GM23338 (cell line): Measurements from ENCODE around the gene SLC41A3. TPM values are rescaled to one million over a fixed set of nuclear protein-coding genes. Genes with fewer than 3 reads are reported as not detected.

Experiments used
- ATAC-seq: fragments of 200-7000 bp; cut with Tn5 transposase; 3 replicates; pipeline ENCODE4 v1.9.1; 2020
- DNase-seq: peaks from one replicate; pipeline ENCODE4 v3.0.0-alpha.2; 2015; ENCODE audit warnings: low spot score
- H2AFZ ChIP-seq: fragments of 200-600 bp; sonication (generic); 2 replicates; pipeline ENCODE4 v1.8.0; 2016; ENCODE audit warnings: antibody characterized with exemption, mild to moderate bottlenecking, moderate library complexity
- H3F3A ChIP-seq: fragments of 200-600 bp; sonication (generic); replicated peaks from 2 replicates; pipeline ENCODE4 v1.8.0; 2017; ENCODE audit warnings: antibody characterized with exemption, mixed run types, low read depth
- H3K27ac ChIP-seq: fragments of 200-600 bp; sonication (generic); 2 replicates; pipeline ENCODE4 v1.6.1; 2016; ENCODE audit warnings: low read depth
- H3K27me3 ChIP-seq: fragments of 200-600 bp; sonication (generic); 2 replicates; pipeline ENCODE4 v1.8.0; 2016; ENCODE audit warnings: mild to moderate bottlenecking, mixed run types, moderate library complexity; ENCODE audit not compliant: insufficient read depth
- H3K36me3 ChIP-seq: fragments of 200-600 bp; sonication (generic); 2 replicates; pipeline ENCODE4 v1.8.0; 2016; ENCODE audit warnings: mild to moderate bottlenecking; ENCODE audit not compliant: insufficient read depth
- H3K4me1 ChIP-seq: fragments of 200-600 bp; sonication (generic); 2 replicates; pipeline ENCODE4 v1.8.0; 2016; ENCODE audit warnings: mild to moderate bottlenecking, moderate library complexity; ENCODE audit not compliant: insufficient read depth
- H3K4me2 ChIP-seq: fragments of 200-600 bp; sonication (generic); 2 replicates; pipeline ENCODE4 v1.7.1; 2017; ENCODE audit warnings: mixed run types
- H3K4me3 ChIP-seq: fragments of 200-600 bp; sonication (generic); 2 replicates; pipeline ENCODE4 v1.6.1; 2016; ENCODE audit warnings: mixed run types
- H3K79me2 ChIP-seq: fragments of 200-600 bp; sonication (generic); replicated peaks from 2 replicates; pipeline ENCODE4 v1.8.0; 2017; ENCODE audit warnings: mild to moderate bottlenecking; ENCODE audit not compliant: insufficient read depth
- H3K9me2 ChIP-seq: fragments of 200-600 bp; sonication (generic); 2 replicates; pipeline ENCODE4 v1.8.0; 2017; ENCODE audit not compliant: insufficient read depth
- H4K20me1 ChIP-seq: fragments of 200-600 bp; sonication (generic); replicated peaks from 2 replicates; pipeline ENCODE4 v1.8.0; 2017; ENCODE audit warnings: mild to moderate bottlenecking; ENCODE audit not compliant: insufficient read depth
- H3K27ac Mint-ChIP-seq: 2 replicates; pipeline ENCODE4 v1.8.0; 2020; ENCODE audit warnings: inconsistent platforms, mild to moderate bottlenecking, moderate library complexity, mixed read lengths
- H3K27me3 Mint-ChIP-seq: 3 replicates; pipeline ENCODE4 v1.8.0; 2022; ENCODE audit warnings: low read depth, mild to moderate bottlenecking, moderate library complexity, mixed read lengths, inconsistent platforms; ENCODE audit not compliant: insufficient read depth, poor library complexity
- H3K36me3 Mint-ChIP-seq: 3 replicates; pipeline ENCODE4 v1.8.0; 2021; ENCODE audit warnings: low read depth, mild to moderate bottlenecking, inconsistent platforms, moderate library complexity, mixed read lengths
- H3K4me1 Mint-ChIP-seq: 3 replicates; pipeline ENCODE4 v1.8.0; 2020; ENCODE audit warnings: mild to moderate bottlenecking, inconsistent platforms, mixed read lengths
- H3K4me3 Mint-ChIP-seq: 3 replicates; pipeline ENCODE4 v1.8.0; 2021; ENCODE audit warnings: moderate library complexity, mild to moderate bottlenecking, inconsistent platforms, mixed read lengths
- H3K9me3 Mint-ChIP-seq: 3 replicates; pipeline ENCODE4 v1.8.0; 2020; ENCODE audit warnings: moderate library complexity, mild to moderate bottlenecking, inconsistent platforms, mixed read lengths
- CREB1 ChIP-seq: fragments of 250-450 bp; sonication (Bioruptor Pico); IDR thresholded peaks from 2 replicates; pipeline ENCODE4 v1.5.0; 2020; ENCODE audit warnings: low read depth, mild to moderate bottlenecking, moderate library complexity
- EZH2phosphoT487 ChIP-seq: fragments of 200-600 bp; sonication (generic); IDR thresholded peaks from one replicate; pipeline ENCODE4 v1.8.1; 2018; ENCODE audit warnings: antibody characterized with exemption; ENCODE audit not compliant: unreplicated experiment
- JUNB ChIP-seq: IDR thresholded peaks from one replicate; pipeline ENCODE4 v1.6.1; 2016; ENCODE audit warnings: antibody characterized with exemption; ENCODE audit not compliant: unreplicated experiment
- NANOG ChIP-seq: IDR thresholded peaks from 2 replicates; pipeline ENCODE4 v1.6.1; 2016; ENCODE audit warnings: antibody characterized with exemption, borderline replicate concordance
- POLR2AphosphoS5 ChIP-seq: IDR thresholded peaks from 2 replicates; pipeline ENCODE4 v1.6.1; 2016; ENCODE audit warnings: antibody characterized with exemption, low read depth
- STAT1 ChIP-seq: IDR thresholded peaks from one replicate; pipeline ENCODE4 v1.6.1; 2016; ENCODE audit warnings: antibody characterized with exemption; ENCODE audit not compliant: unreplicated experiment
- ZNF114 ChIP-seq: fragments of 250-450 bp; sonication (Bioruptor Pico); IDR thresholded peaks from 2 replicates; pipeline ENCODE4 v1.5.0; 2020; ENCODE audit warnings: mild to moderate bottlenecking, moderate library complexity
- ZNF331 ChIP-seq: fragments of 250-450 bp; sonication (Bioruptor Pico); IDR thresholded peaks from 2 replicates; pipeline ENCODE4 v1.5.0; 2020; ENCODE audit warnings: low read depth, mild to moderate bottlenecking, moderate library complexity
- polyA plus RNA-seq: library from polyadenylated mRNA; unstranded; fragments of >200 nt; fragmentation: Nextera tagmentation; extraction: Ambion mirVana; gene quantifications from 2 replicates; pipeline ENCODE4 v1.2.1, GENCODE V29; 2016
- total RNA-seq: library from RNA; depleted of rRNA; stranded (reverse); fragments of >200 nt; shearing (Covaris generic); gene quantifications from 2 replicates; pipeline ENCODE4 v1.2.3, GENCODE V29; 2014
- TF ChIP-seq, protein P1 (sequence below): fragments of 250-450 bp; sonication (Bioruptor Pico); IDR thresholded peaks from 2 replicates; pipeline ENCODE4 v1.5.0; 2020; ENCODE audit warnings: mild to moderate bottlenecking, moderate library complexity
- TF ChIP-seq, protein P2 (sequence below), 2 experiments: fragments of 200-600 bp in 1 of 2; sonication (generic) in 1 of 2; conservative IDR thresholded peaks; 2 replicates each; pipeline versions ENCODE4 v1.5.1 to v1.6.1; 2016 to 2017; ENCODE audit warnings: antibody characterized with exemption in 2 of 2, low read depth in 2 of 2, mild to moderate bottlenecking in 2 of 2, moderate library complexity in 1 of 2
- TF ChIP-seq, protein P3 (sequence below): IDR thresholded peaks from 2 replicates; pipeline ENCODE4 v1.6.1; 2016; ENCODE audit warnings: antibody characterized with exemption
- TF ChIP-seq, protein P4 (sequence below): IDR thresholded peaks from one replicate; pipeline ENCODE4 v1.6.1; 2018; ENCODE audit warnings: antibody characterized with exemption; ENCODE audit not compliant: unreplicated experiment

Gene SLC41A3
- total and polyA plus RNA-seq, 2 experiments from 2014 or later: 12.1 to 29.8 TPM

DNA sequence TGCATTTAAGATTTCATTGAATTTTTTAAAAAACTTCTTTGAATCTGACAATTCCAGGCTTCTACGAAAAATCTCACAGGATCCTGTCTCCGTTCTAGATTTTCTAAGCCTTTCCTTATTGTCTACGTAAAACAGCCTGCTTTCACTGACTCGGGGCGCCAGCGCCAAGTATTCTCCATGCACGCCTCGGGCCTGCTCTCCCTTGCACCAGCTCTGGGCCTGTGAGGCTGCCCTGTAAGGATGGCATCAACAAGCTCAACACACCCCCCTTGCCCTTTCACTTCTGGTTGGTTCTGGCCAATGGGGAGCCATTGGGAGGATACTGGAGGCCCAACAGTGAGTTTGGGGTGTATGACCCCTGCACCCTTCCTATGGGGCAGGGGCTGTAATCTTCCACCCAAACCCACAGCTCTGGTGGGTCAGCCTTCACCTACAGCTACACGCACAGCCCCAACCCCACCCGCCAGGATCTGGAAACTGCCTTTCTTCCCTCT is 47.8 kb downstream of the SLC41A3 start:
- H3K36me3 Mint-ChIP-seq: peaks cover 28% of the 10 kb centered on the region

More for the DNA sequence above, 47.8 kb downstream of the SLC41A3 start:
- no peak overlapping the region for H3K27ac Mint-ChIP-seq
- Histone ChIP-seq H3K4me3 (no peak overlapping the region), H3K4me2 (no peak overlapping the region), H4K20me1 (no peaks in the 10 kb centered on the region), H3K27ac (no peak overlapping the region), H3K36me3 (no peaks in the 10 kb centered on the region), H3K4me1 (0 out of 2 replicates have a peak, but pooled peaks cover 8% of the 10 kb centered on the region), H3K79me2 (no peaks in the 10 kb centered on the region), H3K27me3 (no peaks in the 10 kb centered on the region), H3F3A (no peaks in the 10 kb centered on the region), H3K9me2 (0 out of 2 replicates have a peak, but pooled peaks cover 6% of the 10 kb centered on the region), H2AFZ (no peak overlapping the region)
- DNase-seq (no peak), ATAC-seq (no peak)
- TF ChIP-seq JUNB (no peak), POLR2AphosphoS5 (no peak), CREB1 (no peak), STAT1 (no peak), EZH2phosphoT487 (no peak), NANOG (no peak), ZNF331 (CRISPR knock-in tag) (no peak), ZNF114 (CRISPR knock-in tag) (no peak)
- TF ChIP-seq, protein P1, sequence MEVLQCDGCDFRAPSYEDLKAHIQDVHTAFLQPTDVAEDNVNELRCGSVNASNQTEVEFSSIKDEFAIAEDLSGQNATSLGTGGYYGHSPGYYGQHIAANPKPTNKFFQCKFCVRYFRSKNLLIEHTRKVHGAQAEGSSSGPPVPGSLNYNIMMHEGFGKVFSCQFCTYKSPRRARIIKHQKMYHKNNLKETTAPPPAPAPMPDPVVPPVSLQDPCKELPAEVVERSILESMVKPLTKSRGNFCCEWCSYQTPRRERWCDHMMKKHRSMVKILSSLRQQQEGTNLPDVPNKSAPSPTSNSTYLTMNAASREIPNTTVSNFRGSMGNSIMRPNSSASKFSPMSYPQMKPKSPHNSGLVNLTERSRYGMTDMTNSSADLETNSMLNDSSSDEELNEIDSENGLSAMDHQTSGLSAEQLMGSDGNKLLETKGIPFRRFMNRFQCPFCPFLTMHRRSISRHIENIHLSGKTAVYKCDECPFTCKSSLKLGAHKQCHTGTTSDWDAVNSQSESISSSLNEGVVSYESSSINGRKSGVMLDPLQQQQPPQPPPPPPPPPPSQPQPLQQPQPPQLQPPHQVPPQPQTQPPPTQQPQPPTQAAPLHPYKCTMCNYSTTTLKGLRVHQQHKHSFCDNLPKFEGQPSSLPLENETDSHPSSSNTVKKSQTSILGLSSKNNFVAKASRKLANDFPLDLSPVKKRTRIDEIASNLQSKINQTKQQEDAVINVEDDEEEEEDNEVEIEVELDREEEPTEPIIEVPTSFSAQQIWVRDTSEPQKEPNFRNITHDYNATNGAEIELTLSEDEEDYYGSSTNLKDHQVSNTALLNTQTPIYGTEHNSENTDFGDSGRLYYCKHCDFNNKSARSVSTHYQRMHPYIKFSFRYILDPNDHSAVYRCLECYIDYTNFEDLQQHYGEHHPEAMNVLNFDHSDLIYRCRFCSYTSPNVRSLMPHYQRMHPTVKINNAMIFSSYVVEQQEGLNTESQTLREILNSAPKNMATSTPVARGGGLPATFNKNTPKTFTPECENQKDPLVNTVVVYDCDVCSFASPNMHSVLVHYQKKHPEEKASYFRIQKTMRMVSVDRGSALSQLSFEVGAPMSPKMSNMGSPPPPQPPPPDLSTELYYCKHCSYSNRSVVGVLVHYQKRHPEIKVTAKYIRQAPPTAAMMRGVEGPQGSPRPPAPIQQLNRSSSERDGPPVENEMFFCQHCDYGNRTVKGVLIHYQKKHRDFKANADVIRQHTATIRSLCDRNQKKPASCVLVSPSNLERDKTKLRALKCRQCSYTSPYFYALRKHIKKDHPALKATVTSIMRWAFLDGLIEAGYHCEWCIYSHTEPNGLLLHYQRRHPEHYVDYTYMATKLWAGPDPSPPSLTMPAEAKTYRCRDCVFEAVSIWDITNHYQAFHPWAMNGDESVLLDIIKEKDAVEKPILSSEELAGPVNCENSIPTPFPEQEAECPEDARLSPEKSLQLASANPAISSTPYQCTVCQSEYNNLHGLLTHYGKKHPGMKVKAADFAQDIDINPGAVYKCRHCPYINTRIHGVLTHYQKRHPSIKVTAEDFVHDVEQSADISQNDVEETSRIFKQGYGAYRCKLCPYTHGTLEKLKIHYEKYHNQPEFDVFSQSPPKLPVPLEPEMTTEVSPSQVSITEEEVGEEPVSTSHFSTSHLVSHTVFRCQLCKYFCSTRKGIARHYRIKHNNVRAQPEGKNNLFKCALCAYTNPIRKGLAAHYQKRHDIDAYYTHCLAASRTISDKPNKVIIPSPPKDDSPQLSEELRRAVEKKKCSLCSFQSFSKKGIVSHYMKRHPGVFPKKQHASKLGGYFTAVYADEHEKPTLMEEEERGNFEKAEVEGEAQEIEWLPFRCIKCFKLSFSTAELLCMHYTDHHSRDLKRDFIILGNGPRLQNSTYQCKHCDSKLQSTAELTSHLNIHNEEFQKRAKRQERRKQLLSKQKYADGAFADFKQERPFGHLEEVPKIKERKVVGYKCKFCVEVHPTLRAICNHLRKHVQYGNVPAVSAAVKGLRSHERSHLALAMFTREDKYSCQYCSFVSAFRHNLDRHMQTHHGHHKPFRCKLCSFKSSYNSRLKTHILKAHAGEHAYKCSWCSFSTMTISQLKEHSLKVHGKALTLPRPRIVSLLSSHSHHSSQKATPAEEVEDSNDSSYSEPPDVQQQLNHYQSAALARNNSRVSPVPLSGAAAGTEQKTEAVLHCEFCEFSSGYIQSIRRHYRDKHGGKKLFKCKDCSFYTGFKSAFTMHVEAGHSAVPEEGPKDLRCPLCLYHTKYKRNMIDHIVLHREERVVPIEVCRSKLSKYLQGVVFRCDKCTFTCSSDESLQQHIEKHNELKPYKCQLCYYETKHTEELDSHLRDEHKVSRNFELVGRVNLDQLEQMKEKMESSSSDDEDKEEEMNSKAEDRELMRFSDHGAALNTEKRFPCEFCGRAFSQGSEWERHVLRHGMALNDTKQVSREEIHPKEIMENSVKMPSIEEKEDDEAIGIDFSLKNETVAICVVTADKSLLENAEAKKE (CRISPR knock-in tag): no peak
- TF ChIP-seq, protein P2, sequence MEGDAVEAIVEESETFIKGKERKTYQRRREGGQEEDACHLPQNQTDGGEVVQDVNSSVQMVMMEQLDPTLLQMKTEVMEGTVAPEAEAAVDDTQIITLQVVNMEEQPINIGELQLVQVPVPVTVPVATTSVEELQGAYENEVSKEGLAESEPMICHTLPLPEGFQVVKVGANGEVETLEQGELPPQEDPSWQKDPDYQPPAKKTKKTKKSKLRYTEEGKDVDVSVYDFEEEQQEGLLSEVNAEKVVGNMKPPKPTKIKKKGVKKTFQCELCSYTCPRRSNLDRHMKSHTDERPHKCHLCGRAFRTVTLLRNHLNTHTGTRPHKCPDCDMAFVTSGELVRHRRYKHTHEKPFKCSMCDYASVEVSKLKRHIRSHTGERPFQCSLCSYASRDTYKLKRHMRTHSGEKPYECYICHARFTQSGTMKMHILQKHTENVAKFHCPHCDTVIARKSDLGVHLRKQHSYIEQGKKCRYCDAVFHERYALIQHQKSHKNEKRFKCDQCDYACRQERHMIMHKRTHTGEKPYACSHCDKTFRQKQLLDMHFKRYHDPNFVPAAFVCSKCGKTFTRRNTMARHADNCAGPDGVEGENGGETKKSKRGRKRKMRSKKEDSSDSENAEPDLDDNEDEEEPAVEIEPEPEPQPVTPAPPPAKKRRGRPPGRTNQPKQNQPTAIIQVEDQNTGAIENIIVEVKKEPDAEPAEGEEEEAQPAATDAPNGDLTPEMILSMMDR (conservative IDR thresholded peaks at IDR 0.05; ENCODE audit: low read depth in 2 of 2): no peak
- TF ChIP-seq, protein P3, sequence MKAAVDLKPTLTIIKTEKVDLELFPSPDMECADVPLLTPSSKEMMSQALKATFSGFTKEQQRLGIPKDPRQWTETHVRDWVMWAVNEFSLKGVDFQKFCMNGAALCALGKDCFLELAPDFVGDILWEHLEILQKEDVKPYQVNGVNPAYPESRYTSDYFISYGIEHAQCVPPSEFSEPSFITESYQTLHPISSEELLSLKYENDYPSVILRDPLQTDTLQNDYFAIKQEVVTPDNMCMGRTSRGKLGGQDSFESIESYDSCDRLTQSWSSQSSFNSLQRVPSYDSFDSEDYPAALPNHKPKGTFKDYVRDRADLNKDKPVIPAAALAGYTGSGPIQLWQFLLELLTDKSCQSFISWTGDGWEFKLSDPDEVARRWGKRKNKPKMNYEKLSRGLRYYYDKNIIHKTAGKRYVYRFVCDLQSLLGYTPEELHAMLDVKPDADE: no peak
- TF ChIP-seq, protein P4, sequence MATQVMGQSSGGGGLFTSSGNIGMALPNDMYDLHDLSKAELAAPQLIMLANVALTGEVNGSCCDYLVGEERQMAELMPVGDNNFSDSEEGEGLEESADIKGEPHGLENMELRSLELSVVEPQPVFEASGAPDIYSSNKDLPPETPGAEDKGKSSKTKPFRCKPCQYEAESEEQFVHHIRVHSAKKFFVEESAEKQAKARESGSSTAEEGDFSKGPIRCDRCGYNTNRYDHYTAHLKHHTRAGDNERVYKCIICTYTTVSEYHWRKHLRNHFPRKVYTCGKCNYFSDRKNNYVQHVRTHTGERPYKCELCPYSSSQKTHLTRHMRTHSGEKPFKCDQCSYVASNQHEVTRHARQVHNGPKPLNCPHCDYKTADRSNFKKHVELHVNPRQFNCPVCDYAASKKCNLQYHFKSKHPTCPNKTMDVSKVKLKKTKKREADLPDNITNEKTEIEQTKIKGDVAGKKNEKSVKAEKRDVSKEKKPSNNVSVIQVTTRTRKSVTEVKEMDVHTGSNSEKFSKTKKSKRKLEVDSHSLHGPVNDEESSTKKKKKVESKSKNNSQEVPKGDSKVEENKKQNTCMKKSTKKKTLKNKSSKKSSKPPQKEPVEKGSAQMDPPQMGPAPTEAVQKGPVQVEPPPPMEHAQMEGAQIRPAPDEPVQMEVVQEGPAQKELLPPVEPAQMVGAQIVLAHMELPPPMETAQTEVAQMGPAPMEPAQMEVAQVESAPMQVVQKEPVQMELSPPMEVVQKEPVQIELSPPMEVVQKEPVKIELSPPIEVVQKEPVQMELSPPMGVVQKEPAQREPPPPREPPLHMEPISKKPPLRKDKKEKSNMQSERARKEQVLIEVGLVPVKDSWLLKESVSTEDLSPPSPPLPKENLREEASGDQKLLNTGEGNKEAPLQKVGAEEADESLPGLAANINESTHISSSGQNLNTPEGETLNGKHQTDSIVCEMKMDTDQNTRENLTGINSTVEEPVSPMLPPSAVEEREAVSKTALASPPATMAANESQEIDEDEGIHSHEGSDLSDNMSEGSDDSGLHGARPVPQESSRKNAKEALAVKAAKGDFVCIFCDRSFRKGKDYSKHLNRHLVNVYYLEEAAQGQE: no peak
- H3K4me1 Mint-ChIP-seq: peaks cover 13% of the 10 kb centered on the region
- H3K27me3 Mint-ChIP-seq: peaks cover 7% of the 10 kb centered on the region
- H3K9me3 Mint-ChIP-seq: peaks cover 19% of the 10 kb centered on the region
- H3K4me3 Mint-ChIP-seq: no peak overlapping the region
